Tibial nerve (tissue), 4 donors: ENCODE measurements around the gene CAPN13. TPM values are rescaled to one million over a fixed set of nuclear protein-coding genes. Genes with fewer than 3 reads are reported as not detected.

Experiments used
- DNase-seq, 2 donors: peaks; one replicate each; pipeline ENCODE4 v3.0.0-alpha.2; 2019; ENCODE audit warnings: low spot score in 2 of 2
- H3K27ac ChIP-seq, 4 donors: fragments of 200-600 bp; sonication (generic) in 3 of 4; one replicate each; pipeline ENCODE4 v1.5.1; 2017 to 2019; ENCODE audit warnings: mild to moderate bottlenecking in 1 of 4
- H3K27me3 ChIP-seq, 2 donors: fragments of 200-600 bp; sonication (generic) in 1 of 2; one replicate each; pipeline versions ENCODE4 v1.5.1 to v1.6.0; 2017 to 2019
- H3K36me3 ChIP-seq, 3 donors: fragments of 200-600 bp; sonication (generic); one replicate each; pipeline ENCODE4 v1.5.1; 2018 to 2019
- H3K4me1 ChIP-seq, 4 donors: fragments of 200-600 bp; sonication (generic) in 3 of 4; one replicate each; pipeline ENCODE4 v1.5.1; 2017 to 2019
- H3K4me3 ChIP-seq, 4 donors: fragments of 200-600 bp; sonication (generic) in 3 of 4; one replicate each; pipeline ENCODE4 v1.5.1; 2017 to 2019; ENCODE audit warnings: mild to moderate bottlenecking in 1 of 4, moderate library complexity in 1 of 4
- H3K9me3 ChIP-seq, 4 donors: fragments of 200-600 bp; sonication (generic) in 3 of 4; one replicate each; pipeline ENCODE4 v1.5.1; 2017 to 2019
- CTCF ChIP-seq, 5 experiments: fragments of 200-600 bp in 3 of 5; fragments of 450-650 bp in 2 of 5; sonication (generic) in 3 of 5; IDR thresholded peaks; one replicate each; pipeline ENCODE4 v1.5.1; 2016 to 2019; ENCODE audit warnings: antibody characterized with exemption in 5 of 5, mild to moderate bottlenecking in 3 of 5, moderate library complexity in 2 of 5
- EP300 ChIP-seq, 2 donors: sonication (generic); formaldehyde crosslinking; IDR thresholded peaks; one replicate each; pipeline ENCODE4 v1.6.1; 2017; ENCODE audit warnings: antibody characterized with exemption in 2 of 2, mild to moderate bottlenecking in 1 of 2
- POLR2A ChIP-seq, 2 donors: fragments of 450-650 bp; IDR thresholded peaks; one replicate each; pipeline ENCODE4 v1.6.1; 2017; ENCODE audit warnings: antibody characterized with exemption in 2 of 2, mild to moderate bottlenecking in 2 of 2, moderate library complexity in 2 of 2
- WGBS, 2 donors: methylation state at CpG; one replicate each; pipeline ENCODE4 v1.1.5; 2018; 5-methylcytosine and 5-hydroxymethylcytosine counted together
- total RNA-seq, 4 donors: library from RNA; depleted of rRNA; stranded (reverse); fragments of >200 nt; gene quantifications; one replicate each; pipeline ENCODE4 v1.1.0, GENCODE V29; 2016

Gene CAPN13
- total RNA-seq, 4 donors from 2014 or later = not detected

GRCh38 chr2:30764021-30764800 is 43.0 kb downstream of the CAPN13 start:
- Histone ChIP-seq H3K4me1 (no peaks in the 10 kb centered on the region), H3K27me3 (no peaks in the 10 kb centered on the region), H3K36me3 (no peaks in the 10 kb centered on the region), H3K27ac (no peak overlapping the region), H3K9me3 (no peaks in the 10 kb centered on the region), H3K4me3 (no peak overlapping the region)
- WGBS, 2 donors = 88 to 89% methylated on average over 12 of the region's 12 CpGs
- no peak for DNase-seq
- TF ChIP-seq CTCF (IDR thresholded peaks at IDR 0.05) = no peak
- TF ChIP-seq EP300 (IDR thresholded peaks at IDR 0.05) = no peak
- TF ChIP-seq POLR2A (IDR thresholded peaks at IDR 0.05) = no peak

DNA sequence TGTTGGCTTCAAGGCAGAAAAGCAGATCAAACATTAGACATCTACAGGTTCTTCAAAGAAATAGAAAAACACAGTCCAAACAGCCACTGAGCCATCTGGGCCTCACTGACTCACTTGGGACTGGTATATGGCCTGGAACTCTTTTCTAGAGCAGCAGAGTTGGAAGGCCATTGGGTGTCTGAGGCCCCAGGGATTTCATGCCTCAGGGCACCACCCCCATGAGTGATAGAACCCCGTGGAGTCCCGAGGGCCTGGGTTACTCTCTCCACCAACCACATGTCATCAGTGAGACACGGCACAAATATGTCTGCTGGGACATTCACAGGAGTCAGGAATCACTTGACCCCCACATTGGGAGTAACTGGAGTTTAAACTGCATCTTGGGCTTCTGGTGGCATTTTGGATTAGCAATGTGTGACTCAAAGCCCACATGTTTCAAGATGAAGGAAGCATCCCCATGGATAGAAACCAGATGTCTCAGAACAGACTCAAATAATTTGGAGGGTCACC is 44.0 kb downstream of the CAPN13 start:
- H3K27me3 ChIP-seq = no peaks in the 10 kb centered on the region
- H3K9me3 ChIP-seq = no peaks in the 10 kb centered on the region
- DNase-seq = no peak
- no peaks in the 10 kb centered on the region for H3K4me1 ChIP-seq
- H3K27ac ChIP-seq = no peak overlapping the region
- 77 to 79% methylated on average over 3 of the region's 3 CpGs for WGBS, 2 donors
- H3K4me3 ChIP-seq = no peak overlapping the region
- TF ChIP-seq CTCF (IDR thresholded peaks at IDR 0.05) = no peak
- TF ChIP-seq EP300 (IDR thresholded peaks at IDR 0.05) = no peak
- no peak for TF ChIP-seq POLR2A (IDR thresholded peaks at IDR 0.05)
- no peaks in the 10 kb centered on the region for H3K36me3 ChIP-seq

DNA sequence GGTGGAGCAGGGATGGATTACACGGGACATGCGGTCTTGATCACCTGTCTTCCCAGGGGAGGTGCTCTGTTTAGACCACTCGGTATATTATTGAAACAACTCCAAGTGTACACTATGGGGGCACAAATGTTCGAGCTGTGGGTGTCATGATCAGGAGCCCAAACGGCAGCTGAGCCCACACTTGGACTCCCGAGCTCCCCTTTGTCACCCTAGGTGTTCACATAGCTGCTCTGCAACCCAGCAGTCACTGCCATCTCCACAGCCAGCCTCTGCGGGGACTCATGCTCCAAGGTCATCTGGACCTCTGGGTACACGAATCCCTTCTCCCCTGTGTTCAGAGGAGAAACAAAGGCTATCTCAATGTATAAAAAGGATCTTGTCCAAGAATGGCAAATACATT is 46.0 kb downstream of the CAPN13 start:
- no peak for DNase-seq
- 85% methylated on average over 8 of the region's 8 CpGs for WGBS, 2 donors
- H3K27me3 ChIP-seq = no peaks in the 10 kb centered on the region
- no peaks in the 10 kb centered on the region for H3K36me3 ChIP-seq
- no peak overlapping the region for H3K27ac ChIP-seq
- H3K9me3 ChIP-seq = no peaks in the 10 kb centered on the region
- H3K4me1 ChIP-seq = no peaks in the 10 kb centered on the region
- TF ChIP-seq POLR2A (IDR thresholded peaks at IDR 0.05) (no peak), EP300 (IDR thresholded peaks at IDR 0.05) (no peak), CTCF (IDR thresholded peaks at IDR 0.05) (no peak)
- no peak overlapping the region for H3K4me3 ChIP-seq

- Histone ChIP-seq H3K4me3 (no peak overlapping the region), H3K36me3 (no peaks in the 10 kb centered on the region), H3K27me3 (no peaks in the 10 kb centered on the region), H3K4me1 (no peaks in the 10 kb centered on the region), H3K27ac (no peak overlapping the region), H3K9me3 (no peaks in the 10 kb centered on the region)
- no peak for DNase-seq
- TF ChIP-seq POLR2A (IDR thresholded peaks at IDR 0.05) (no peak), CTCF (IDR thresholded peaks at IDR 0.05) (no peak), EP300 (IDR thresholded peaks at IDR 0.05) (no peak)
- 87 to 90% methylated on average over 14 of the region's 14 CpGs for WGBS, 2 donors
Measured at GRCh38 chr2:30759481-30759880, 47.8 kb downstream of the CAPN13 start.

GRCh38 chr2:30758191-30758651 is 49.0 kb downstream of the CAPN13 start:
- no peak for TF ChIP-seq POLR2A (IDR thresholded peaks at IDR 0.05)
- TF ChIP-seq EP300 (IDR thresholded peaks at IDR 0.05) = no peak
- TF ChIP-seq CTCF (IDR thresholded peaks at IDR 0.05) = no peak
- H3K9me3 ChIP-seq = no peaks in the 10 kb centered on the region
- 12 to 17% methylated on average over 6 of the region's 6 CpGs for WGBS, 2 donors
- H3K36me3 ChIP-seq = no peaks in the 10 kb centered on the region
- no peak for DNase-seq
- no peak overlapping the region for H3K27ac ChIP-seq
- no peaks in the 10 kb centered on the region for H3K27me3 ChIP-seq
- H3K4me1 ChIP-seq = no peaks in the 10 kb centered on the region
- no peak overlapping the region for H3K4me3 ChIP-seq
